T1000 (cell line): Measurements from ENCODE around the gene CYSLTR2.

Source experiments
- DNase-seq: peaks from one replicate; lab custom pipeline; 2025; ENCODE audit warnings: mixed read lengths; lab: John Stamatoyannopoulos, UW

The CYSLTR2 gene, protein sequence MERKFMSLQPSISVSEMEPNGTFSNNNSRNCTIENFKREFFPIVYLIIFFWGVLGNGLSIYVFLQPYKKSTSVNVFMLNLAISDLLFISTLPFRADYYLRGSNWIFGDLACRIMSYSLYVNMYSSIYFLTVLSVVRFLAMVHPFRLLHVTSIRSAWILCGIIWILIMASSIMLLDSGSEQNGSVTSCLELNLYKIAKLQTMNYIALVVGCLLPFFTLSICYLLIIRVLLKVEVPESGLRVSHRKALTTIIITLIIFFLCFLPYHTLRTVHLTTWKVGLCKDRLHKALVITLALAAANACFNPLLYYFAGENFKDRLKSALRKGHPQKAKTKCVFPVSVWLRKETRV

GRCh38 chr13:48653472-48653939 lies at the start of gene CYSLTR2:
CYSLTR2 (plus strand) TSS chr13:48653929; CDS start chr13:48706818, 52,889 bp downstream.
- DNase-seq = no peak

- no peak for DNase-seq
Measured at GRCh38 chr13:48615049-48615448, 38.7 kb upstream of the CYSLTR2 start.

GRCh38 chr13:48618937-48619336 lies 34.8 kb upstream of the CYSLTR2 start:
- no peak for DNase-seq

GRCh38 chr13:48621056-48621455 lies 32.7 kb upstream of the CYSLTR2 start:
- DNase-seq = no peak

GRCh38 chr13:48624016-48624415 lies 29.7 kb upstream of the CYSLTR2 start:
- DNase-seq = no peak

DNA sequence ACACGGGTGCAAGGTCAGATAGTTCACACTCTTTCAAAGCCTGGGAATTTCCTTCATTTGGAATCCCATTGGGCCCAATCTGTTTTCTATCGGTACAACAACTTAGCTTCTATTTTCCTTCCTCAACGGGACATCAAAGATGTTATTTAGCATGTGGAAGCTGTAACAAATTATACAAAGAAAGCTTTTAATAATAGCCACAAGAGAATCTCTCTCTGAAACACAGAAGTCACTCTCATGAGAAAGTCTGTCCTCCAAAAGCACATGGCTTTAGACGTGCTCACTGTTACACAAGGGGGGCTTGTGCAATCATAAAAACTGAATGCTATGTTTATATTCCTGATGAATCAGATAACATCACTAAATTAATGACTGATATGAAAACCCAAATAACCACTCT lies 28.9 kb upstream of the CYSLTR2 start:
- no peak for DNase-seq

- DNase-seq = no peak
Measured at GRCh38 chr13:48625413-48626076, 28.2 kb upstream of the CYSLTR2 start.

GRCh38 chr13:48626077-48626449 lies 27.7 kb upstream of the CYSLTR2 start:
- no peak for DNase-seq

GRCh38 chr13:48626726-48627451 lies 26.8 kb upstream of the CYSLTR2 start:
- no peak for DNase-seq

- no peak for DNase-seq
Measured at GRCh38 chr13:48629277-48629676, 24.5 kb upstream of the CYSLTR2 start.

- no peak for DNase-seq
Measured at GRCh38 chr13:48630291-48630690, 23.4 kb upstream of the CYSLTR2 start.

- no peak for DNase-seq
Measured at GRCh38 chr13:48630773-48631172, 23.0 kb upstream of the CYSLTR2 start.

GRCh38 chr13:48631441-48631840 lies 22.3 kb upstream of the CYSLTR2 start:
- DNase-seq = no peak

GRCh38 chr13:48633700-48634099 lies 20.0 kb upstream of the CYSLTR2 start:
- DNase-seq = no peak

GRCh38 chr13:48634636-48635035 lies 19.1 kb upstream of the CYSLTR2 start:
- no peak for DNase-seq

DNA sequence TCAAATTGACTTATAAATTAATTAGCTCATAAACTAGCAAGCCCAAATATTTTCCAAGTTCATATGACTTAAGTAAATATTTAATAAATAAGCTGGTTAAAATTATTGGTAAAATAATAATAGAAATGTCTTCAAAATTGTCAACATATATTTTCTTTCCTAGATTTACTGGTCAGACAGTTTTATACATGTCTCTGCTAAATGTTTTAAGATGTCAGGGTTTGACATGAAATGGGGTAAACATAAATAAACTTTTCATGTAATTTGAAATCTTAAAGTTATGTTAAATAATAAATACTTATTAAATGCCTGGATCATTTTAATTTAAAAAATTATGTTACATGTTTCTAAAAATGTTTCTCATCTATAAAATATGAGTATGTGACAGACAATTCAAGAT lies 18.3 kb upstream of the CYSLTR2 start:
- no peak for DNase-seq

DNA sequence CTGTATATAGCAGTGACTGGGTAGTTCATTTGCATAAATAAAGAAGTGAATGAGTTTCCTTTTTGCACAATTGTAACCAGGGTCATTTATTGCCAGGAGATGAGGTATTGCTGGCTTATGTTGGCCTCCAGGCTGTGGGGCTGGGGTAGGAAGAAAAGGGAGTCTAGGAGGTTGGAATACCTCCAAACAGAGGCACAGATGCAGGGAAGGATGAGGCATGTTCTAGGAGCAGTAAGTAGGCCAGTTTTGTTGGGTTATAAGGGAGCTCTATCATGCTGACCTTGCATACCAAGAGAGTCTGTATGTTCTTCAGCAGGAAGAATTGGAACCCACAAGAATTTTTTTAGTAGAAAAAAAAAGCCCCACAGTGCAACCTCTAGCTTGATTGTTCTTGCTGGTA lies 17.2 kb upstream of the CYSLTR2 start:
- no peak for DNase-seq

GRCh38 chr13:48637601-48638000 lies 16.1 kb upstream of the CYSLTR2 start:
- no peak for DNase-seq

DNA sequence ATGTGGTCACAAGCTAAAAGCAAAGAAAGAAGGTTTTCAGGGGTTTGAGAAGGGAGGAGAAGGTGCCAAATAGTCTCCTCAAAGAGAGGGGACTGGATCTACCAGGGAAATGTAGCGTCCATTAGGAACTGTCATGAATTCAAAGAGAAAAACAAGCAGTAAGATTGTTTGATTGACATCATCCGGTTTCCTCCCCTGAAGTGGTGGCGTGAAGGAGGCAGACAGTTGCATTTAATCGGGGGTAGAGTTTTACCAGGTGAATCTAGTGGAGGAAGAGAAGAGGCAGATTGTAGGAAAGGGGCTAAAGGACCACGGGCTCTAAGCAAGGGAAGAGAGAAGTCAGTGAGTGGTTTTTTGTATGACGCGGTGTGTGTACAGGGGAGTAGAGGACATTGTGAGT lies 13.0 kb upstream of the CYSLTR2 start:
- no peak for DNase-seq

- DNase-seq = no peak
Measured at GRCh38 chr13:48641404-48641803, 12.3 kb upstream of the CYSLTR2 start.

- DNase-seq = no peak
Measured at GRCh38 chr13:48642061-48642460, 11.7 kb upstream of the CYSLTR2 start.

- no peak for DNase-seq
Measured at GRCh38 chr13:48643159-48643558, 10.6 kb upstream of the CYSLTR2 start.

- no peak for DNase-seq
Measured at GRCh38 chr13:48644141-48644540, 9.6 kb upstream of the CYSLTR2 start.
